H9 (cell line): Measurements from ENCODE around the gene FAM200A. TPM values are rescaled to one million over a fixed set of nuclear protein-coding genes. Genes with fewer than 3 reads are reported as not detected.
A peak's percentile ranks its signal among the peaks of the same experiment; 100 is the strongest.
"Not testable (repeated sequence)": the region's sequence is repeated elsewhere in the genome, so short reads cannot be mapped to it uniquely, and the experiment has no call there.

Experiments used
- DNase-seq: peaks from one replicate; pipeline ENCODE4 v3.0.0-alpha.2; 2017
- H2AFZ ChIP-seq: one replicate; pipeline ENCODE4 v1.6.1; 2013; ENCODE audit warnings: mild to moderate bottlenecking, low read length, control low read depth, moderate library complexity
- H2AK5ac ChIP-seq: 2 replicates; pipeline ENCODE4 v1.6.1; 2013; ENCODE audit warnings: low read length, control low read depth, mixed read lengths; ENCODE audit not compliant: insufficient read length
- H2BK120ac ChIP-seq: one replicate; pipeline ENCODE4 v1.6.1; 2013; ENCODE audit warnings: low read depth, mild to moderate bottlenecking, low read length, control low read depth, inconsistent platforms; ENCODE audit not compliant: poor library complexity, severe bottlenecking
- H2BK12ac ChIP-seq: 2 replicates; pipeline ENCODE4 v1.6.1; 2013; ENCODE audit warnings: low read length, control low read depth, mixed read lengths, low read depth; ENCODE audit not compliant: insufficient read length
- H2BK15ac ChIP-seq: 2 replicates; pipeline ENCODE4 v1.6.1; 2013; ENCODE audit warnings: low read depth, low read length, control low read depth
- H2BK20ac ChIP-seq: one replicate; pipeline ENCODE4 v1.6.1; 2013; ENCODE audit warnings: low read depth, mild to moderate bottlenecking, low read length, control low read depth, inconsistent platforms; ENCODE audit not compliant: poor library complexity, severe bottlenecking
- H2BK5ac ChIP-seq: 2 replicates; pipeline ENCODE4 v1.6.1; 2013; ENCODE audit warnings: low read length, control low read depth, mixed read lengths; ENCODE audit not compliant: insufficient read length
- H3K14ac ChIP-seq: 2 replicates; pipeline ENCODE4 v1.6.1; 2013; ENCODE audit warnings: low read length, control low read depth; ENCODE audit not compliant: insufficient read depth
- H3K18ac ChIP-seq: 2 replicates; pipeline ENCODE4 v1.6.1; 2013; ENCODE audit warnings: low read depth, mild to moderate bottlenecking, mixed read lengths, low read length, control low read depth; ENCODE audit not compliant: insufficient read length
- H3K23ac ChIP-seq: 2 replicates; pipeline ENCODE4 v1.6.1; 2013; ENCODE audit warnings: low read length, control low read depth, mixed read lengths, low read depth; ENCODE audit not compliant: insufficient read length
- H3K23me2 ChIP-seq: 2 replicates; pipeline ENCODE4 v1.6.1; 2013; ENCODE audit warnings: low read depth, mild to moderate bottlenecking, mixed read lengths, low read length, control low read depth; ENCODE audit not compliant: insufficient read length, poor library complexity, severe bottlenecking
- H3K27ac ChIP-seq: 2 replicates; pipeline ENCODE4 v1.5.1; 2013; ENCODE audit warnings: low read length, control low read depth, mixed read lengths, low read depth; ENCODE audit not compliant: insufficient read length
- H3K27me3 ChIP-seq: 2 replicates; pipeline ENCODE4 v1.6.1; 2013; ENCODE audit warnings: low read length, control low read depth, inconsistent platforms; ENCODE audit not compliant: insufficient read depth
- H3K4ac ChIP-seq: 2 replicates; pipeline ENCODE4 v1.6.1; 2013; ENCODE audit warnings: low read depth, mild to moderate bottlenecking, control low read depth, inconsistent platforms, low read length, moderate library complexity
- H3K4me1 ChIP-seq: 2 replicates; pipeline ENCODE4 v1.6.1; 2013; ENCODE audit warnings: low read length, control low read depth, inconsistent platforms; ENCODE audit not compliant: insufficient read depth
- H3K4me2 ChIP-seq: 2 replicates; pipeline ENCODE4 v1.6.1; 2013; ENCODE audit warnings: low read length, control low read depth, mixed read lengths; ENCODE audit not compliant: insufficient read length, insufficient read depth
- H3K56ac ChIP-seq: 2 replicates; pipeline ENCODE4 v1.6.1; 2013; ENCODE audit warnings: low read depth, mild to moderate bottlenecking, mixed read lengths, low read length, control low read depth; ENCODE audit not compliant: insufficient read length
- H3K79me1 ChIP-seq: 2 replicates; pipeline ENCODE4 v1.6.1; 2013; ENCODE audit warnings: low read depth, mild to moderate bottlenecking, moderate library complexity, low read length, control low read depth, inconsistent platforms; ENCODE audit not compliant: insufficient read depth, poor library complexity, severe bottlenecking
- H3K79me2 ChIP-seq: 2 replicates; pipeline ENCODE4 v1.6.1; 2013; ENCODE audit warnings: low read length, control low read depth, inconsistent platforms; ENCODE audit not compliant: insufficient read depth
- H3K9ac ChIP-seq: 2 replicates; pipeline ENCODE4 v1.6.1; 2013; ENCODE audit warnings: low read length, control low read depth, mixed read lengths; ENCODE audit not compliant: insufficient read length; ENCODE audit errors: extremely low read depth
- H3K9me3 ChIP-seq: one replicate; pipeline ENCODE4 v1.6.1; 2013; ENCODE audit warnings: low read depth, low read length, inconsistent platforms; ENCODE audit not compliant: control insufficient read depth
- H3T11ph ChIP-seq: one replicate; pipeline ENCODE4 v1.6.1; 2013; ENCODE audit warnings: mild to moderate bottlenecking, low read length, control low read depth, inconsistent platforms
- H4K20me1 ChIP-seq: one replicate; pipeline ENCODE4 v1.6.1; 2013; ENCODE audit not compliant: control insufficient read depth, insufficient read length, insufficient read depth
- H4K5ac ChIP-seq: 2 replicates; pipeline ENCODE4 v1.6.1; 2013; ENCODE audit warnings: low read depth, mild to moderate bottlenecking, mixed read lengths, low read length, control low read depth; ENCODE audit not compliant: insufficient read length
- H4K8ac ChIP-seq: replicated peaks from 2 replicates; pipeline ENCODE4 v1.6.1; 2013; ENCODE audit warnings: low read length, control low read depth, mixed read lengths, low read depth; ENCODE audit not compliant: insufficient read length
- H4K91ac ChIP-seq: 2 replicates; pipeline ENCODE4 v1.6.1; 2013; ENCODE audit warnings: low read depth, mild to moderate bottlenecking, moderate library complexity, mixed read lengths, low read length, control low read depth; ENCODE audit not compliant: insufficient read length
- H3K27ac Mint-ChIP-seq, 3 experiments: 2 replicates in 2 of 3; 3 replicates in 1 of 3; pipeline ENCODE4 v1.8.0; 2020 to 2021; ENCODE audit warnings: mixed read lengths in 3 of 3, mild to moderate bottlenecking in 1 of 3, moderate library complexity in 1 of 3
- H3K27me3 Mint-ChIP-seq: 2 replicates; pipeline ENCODE4 v1.8.0; 2021; ENCODE audit warnings: low read depth, mild to moderate bottlenecking, moderate library complexity, mixed read lengths
- H3K36me3 Mint-ChIP-seq, 3 experiments: 2 replicates in 2 of 3; 3 replicates in 1 of 3; pipeline ENCODE4 v1.8.0; 2020 to 2021; ENCODE audit warnings: low read depth in 3 of 3, mixed read lengths in 3 of 3; ENCODE audit not compliant: insufficient read depth in 1 of 3
- H3K4me1 Mint-ChIP-seq, 2 experiments: 2 replicates each; pipeline ENCODE4 v1.8.0; 2020; ENCODE audit warnings: mixed read lengths in 2 of 2
- H3K4me3 Mint-ChIP-seq, 2 experiments: 2 replicates in 1 of 2; 3 replicates in 1 of 2; pipeline ENCODE4 v1.8.0; 2020 to 2021; ENCODE audit warnings: mild to moderate bottlenecking in 2 of 2, mixed read lengths in 2 of 2, moderate library complexity in 1 of 2
- H3K9me3 Mint-ChIP-seq, 2 experiments: 2 replicates in 1 of 2; 3 replicates in 1 of 2; pipeline ENCODE4 v1.8.0; 2020; ENCODE audit warnings: mild to moderate bottlenecking in 2 of 2, mixed read lengths in 2 of 2, moderate library complexity in 1 of 2
- CTCF ChIP-seq: fragments of 200-600 bp; sonication (generic); conservative IDR thresholded peaks from 3 replicates; pipeline ENCODE4 v1.8.0; 2021; ENCODE audit warnings: antibody characterized with exemption, mild to moderate bottlenecking
- WGBS: extraction: QIAGEN DNeasy Blood & Tissue Kit; methylation state at CpG from one replicate; pipeline ENCODE4 v1.1.7; 2013; ENCODE audit warnings: missing lambda C conversion rate, low lambda C conversion rate, mixed read lengths; ENCODE audit not compliant: insufficient read length; ENCODE audit errors: extremely low coverage; 5-methylcytosine and 5-hydroxymethylcytosine counted together
- total RNA-seq: library from RNA; stranded (reverse); gene quantifications from 2 replicates; pipeline ENCODE4 v1.2.1, GENCODE V29; 2021

Gene FAM200A
- total RNA-seq, 1 experiment from 2014 or later, result 7.8 TPM

- H3K36me3 Mint-ChIP-seq, result peaks cover 32 to 36% (median 34%) of the 10 kb centered on the region in 3 experiments
- Histone ChIP-seq H2BK20ac (no peak overlapping the region), H2AK5ac (no peak overlapping the region), H2BK5ac (no peak overlapping the region), H3K23me2 (peaks cover 5% of the 10 kb centered on the region), H3K4ac (no peak overlapping the region), H3K79me1 (no peaks in the 10 kb centered on the region), H4K8ac (no peak overlapping the region), H3K27me3 (no peaks in the 10 kb centered on the region), H4K20me1 (no peaks in the 10 kb centered on the region), H3K27ac (no peak overlapping the region), H3T11ph (no peak overlapping the region), H3K18ac (no peak overlapping the region), H3K14ac (0 out of 2 replicates have a peak overlapping the region, but pooled peaks have one; percentile 90), H3K4me2 (peak overlapping the region; percentile 85), H2BK12ac (no peak overlapping the region), H3K56ac (no peak overlapping the region), H2BK15ac (no peak overlapping the region), H3K4me1 (no peaks in the 10 kb centered on the region), H2BK120ac (no peak overlapping the region), H4K91ac (no peak overlapping the region), H3K9me3 (no peaks in the 10 kb centered on the region), H3K23ac (no peak overlapping the region), H3K79me2 (no peaks in the 10 kb centered on the region), H3K9ac (peak overlapping the region; percentile 92), H2AFZ (no peak overlapping the region), H4K5ac (no peak overlapping the region)
- H3K4me3 Mint-ChIP-seq, result peak overlapping the region; percentile 87 to 91
- TF ChIP-seq CTCF, result no peak
- H3K27me3 Mint-ChIP-seq, result no peaks in the 10 kb centered on the region
- peaks cover 9 to 14% of the 10 kb centered on the region in 2 experiments; a peak in 3 of 4 replicates for H3K4me1 Mint-ChIP-seq
- WGBS, result no CpG with 5 or more reads among the region's 15 CpGs
- no peak for DNase-seq
- H3K9me3 Mint-ChIP-seq, result peaks cover 25 to 28% of the 10 kb centered on the region in 2 experiments; a peak in 4 of 5 replicates
- peak overlapping the region in 2 of 3 experiments; percentile 94 to 96; a peak in 3 of 7 replicates for H3K27ac Mint-ChIP-seq
Observed at GRCh38 chr7:99551334-99551733, 580 bp downstream of the FAM200A start.

- H3K18ac ChIP-seq, H4K91ac ChIP-seq, H3K27me3 ChIP-seq, H2BK120ac ChIP-seq, H3K79me1 ChIP-seq, H3K4me3 Mint-ChIP-seq, H3T11ph ChIP-seq, H3K79me2 ChIP-seq, H3K4me1 ChIP-seq, H3K27ac Mint-ChIP-seq, H4K8ac ChIP-seq, H2BK12ac ChIP-seq, H3K23ac ChIP-seq, H3K56ac ChIP-seq, H2AK5ac ChIP-seq, H2BK5ac ChIP-seq, H4K20me1 ChIP-seq, H3K23me2 ChIP-seq, H3K9me3 ChIP-seq, H3K14ac ChIP-seq, DNase-seq, H3K27ac ChIP-seq, H3K9ac ChIP-seq, H3K27me3 Mint-ChIP-seq, H2AFZ ChIP-seq, H2BK15ac ChIP-seq, H4K5ac ChIP-seq, H3K4ac ChIP-seq, H2BK20ac ChIP-seq, H3K4me2 ChIP-seq: not testable (repeated sequence)
- peaks cover 32 to 40% (median 38%) of the 10 kb centered on the region in 3 experiments for H3K36me3 Mint-ChIP-seq
- H3K4me1 Mint-ChIP-seq, result peaks cover 9 to 14% of the 10 kb centered on the region in 2 experiments; a peak in 3 of 4 replicates
- H3K9me3 Mint-ChIP-seq, result peaks cover 33 to 37% of the 10 kb centered on the region in 2 experiments
- WGBS, result no CpG with 5 or more reads among the region's 2 CpGs
Observed at GRCh38 chr7:99549545-99549944, 2.4 kb downstream of the FAM200A start.
